Vagina (tissue), 2 donors: Measurements from ENCODE around the gene ULK2. TPM values are rescaled to one million over a fixed set of nuclear protein-coding genes. Genes with fewer than 3 reads are reported as not detected.
A peak's percentile ranks its signal among the peaks of the same experiment; 100 is the strongest.

Experiments
- DNase-seq, 2 donors: peaks; one replicate each; pipeline ENCODE4 v3.0.0-alpha.2; 2017; ENCODE audit errors: extremely low spot score in 2 of 2
- H3K27ac ChIP-seq: fragments of 200-600 bp; sonication (generic); one replicate; pipeline ENCODE4 v1.5.1; 2019
- H3K27me3 ChIP-seq: fragments of 200-600 bp; sonication (generic); one replicate; pipeline ENCODE4 v1.5.1; 2019
- H3K36me3 ChIP-seq, 2 donors: fragments of 200-600 bp; sonication (generic); one replicate each; pipeline ENCODE4 v1.5.1; 2017 to 2019
- H3K4me1 ChIP-seq: fragments of 200-600 bp; sonication (generic); one replicate; pipeline ENCODE4 v1.5.1; 2019
- H3K4me3 ChIP-seq, 2 donors: fragments of 200-600 bp; sonication (generic); 1 replicate in 1 of 2; 2 replicates in 1 of 2; pipeline ENCODE4 v1.5.1; 2016 to 2019
- H3K9me3 ChIP-seq: fragments of 200-600 bp; sonication (generic); one replicate; pipeline ENCODE4 v1.5.1; 2019
- POLR2A ChIP-seq, 2 donors: fragments of 450-650 bp; IDR thresholded peaks; one replicate each; pipeline ENCODE4 v1.6.1; 2017; ENCODE audit warnings: antibody characterized with exemption in 2 of 2, mild to moderate bottlenecking in 2 of 2, moderate library complexity in 2 of 2
- POLR2AphosphoS5 ChIP-seq, 2 donors: sonication (generic); formaldehyde crosslinking; IDR thresholded peaks; one replicate each; pipeline ENCODE4 v1.9.0; 2017; ENCODE audit warnings: antibody characterized with exemption in 2 of 2, mild to moderate bottlenecking in 2 of 2, low read depth in 1 of 2; ENCODE audit not compliant: insufficient read depth in 1 of 2
- intact Hi-C: fragments of 100-400 bp; cut with DNase I; formaldehyde crosslinking; loops from one replicate; pipeline ENCODE4 v1.15.1; 2023
- total RNA-seq: library from RNA; depleted of rRNA; stranded (reverse); fragments of >200 nt; gene quantifications from one replicate; pipeline ENCODE4 v1.2.3, GENCODE V29; 2016
- TF ChIP-seq, protein P1 (sequence below), 3 experiments: fragments of 450-650 bp in 2 of 3; fragments of 200-600 bp in 1 of 3; sonication (generic) in 1 of 3; IDR thresholded peaks; one replicate each; pipeline ENCODE4 v1.5.1; 2017 to 2019; ENCODE audit warnings: antibody characterized with exemption in 3 of 3, mild to moderate bottlenecking in 2 of 3, moderate library complexity in 2 of 3

Gene ULK2
- total RNA-seq, 1 donor from 2014 or later: 25.3 TPM

DNA sequence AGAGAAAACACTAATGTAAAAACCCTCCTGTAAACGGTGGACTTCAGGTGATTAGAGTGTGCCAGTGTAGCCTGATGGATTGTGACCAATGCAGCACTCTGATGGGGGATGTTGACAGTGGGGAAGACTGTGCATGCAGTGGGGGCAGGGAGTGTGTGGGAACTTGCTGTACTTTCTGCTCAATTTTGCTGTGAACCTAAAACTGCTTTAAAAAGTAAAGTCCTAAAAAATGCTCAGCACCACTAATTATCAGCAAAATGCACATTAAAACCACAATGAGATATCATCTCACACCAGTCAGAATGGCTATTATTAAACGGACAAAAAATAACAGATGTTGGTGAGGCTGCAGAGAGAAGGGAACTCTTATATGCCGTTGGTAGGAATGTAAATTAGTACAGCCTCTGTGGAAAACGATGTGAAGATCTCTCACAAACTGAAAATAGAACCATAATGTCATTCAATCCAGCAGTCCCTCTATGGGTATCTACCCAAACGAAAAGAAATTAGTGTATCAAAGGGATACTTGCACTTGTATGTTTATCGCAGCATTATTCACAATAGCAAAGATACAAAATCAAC is 9.7 kb upstream of the ULK2 start:
- no peak overlapping the region for H3K4me3 ChIP-seq
- TF ChIP-seq, protein P1, sequence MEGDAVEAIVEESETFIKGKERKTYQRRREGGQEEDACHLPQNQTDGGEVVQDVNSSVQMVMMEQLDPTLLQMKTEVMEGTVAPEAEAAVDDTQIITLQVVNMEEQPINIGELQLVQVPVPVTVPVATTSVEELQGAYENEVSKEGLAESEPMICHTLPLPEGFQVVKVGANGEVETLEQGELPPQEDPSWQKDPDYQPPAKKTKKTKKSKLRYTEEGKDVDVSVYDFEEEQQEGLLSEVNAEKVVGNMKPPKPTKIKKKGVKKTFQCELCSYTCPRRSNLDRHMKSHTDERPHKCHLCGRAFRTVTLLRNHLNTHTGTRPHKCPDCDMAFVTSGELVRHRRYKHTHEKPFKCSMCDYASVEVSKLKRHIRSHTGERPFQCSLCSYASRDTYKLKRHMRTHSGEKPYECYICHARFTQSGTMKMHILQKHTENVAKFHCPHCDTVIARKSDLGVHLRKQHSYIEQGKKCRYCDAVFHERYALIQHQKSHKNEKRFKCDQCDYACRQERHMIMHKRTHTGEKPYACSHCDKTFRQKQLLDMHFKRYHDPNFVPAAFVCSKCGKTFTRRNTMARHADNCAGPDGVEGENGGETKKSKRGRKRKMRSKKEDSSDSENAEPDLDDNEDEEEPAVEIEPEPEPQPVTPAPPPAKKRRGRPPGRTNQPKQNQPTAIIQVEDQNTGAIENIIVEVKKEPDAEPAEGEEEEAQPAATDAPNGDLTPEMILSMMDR (IDR thresholded peaks at IDR 0.05): no peak
- TF ChIP-seq POLR2AphosphoS5 (IDR thresholded peaks at IDR 0.05; ENCODE audit: insufficient read depth in 1 of 2, low read depth in 1 of 2) (no peak), POLR2A (IDR thresholded peaks at IDR 0.05) (no peak)
- H3K27me3 ChIP-seq: no peaks in the 10 kb centered on the region
- intact Hi-C loops: no loop called here
- DNase-seq: no peak
- no peaks in the 10 kb centered on the region for H3K36me3 ChIP-seq
- H3K4me1 ChIP-seq: no peaks in the 10 kb centered on the region
- no peaks in the 10 kb centered on the region for H3K9me3 ChIP-seq
- H3K27ac ChIP-seq: no peak overlapping the region

DNA sequence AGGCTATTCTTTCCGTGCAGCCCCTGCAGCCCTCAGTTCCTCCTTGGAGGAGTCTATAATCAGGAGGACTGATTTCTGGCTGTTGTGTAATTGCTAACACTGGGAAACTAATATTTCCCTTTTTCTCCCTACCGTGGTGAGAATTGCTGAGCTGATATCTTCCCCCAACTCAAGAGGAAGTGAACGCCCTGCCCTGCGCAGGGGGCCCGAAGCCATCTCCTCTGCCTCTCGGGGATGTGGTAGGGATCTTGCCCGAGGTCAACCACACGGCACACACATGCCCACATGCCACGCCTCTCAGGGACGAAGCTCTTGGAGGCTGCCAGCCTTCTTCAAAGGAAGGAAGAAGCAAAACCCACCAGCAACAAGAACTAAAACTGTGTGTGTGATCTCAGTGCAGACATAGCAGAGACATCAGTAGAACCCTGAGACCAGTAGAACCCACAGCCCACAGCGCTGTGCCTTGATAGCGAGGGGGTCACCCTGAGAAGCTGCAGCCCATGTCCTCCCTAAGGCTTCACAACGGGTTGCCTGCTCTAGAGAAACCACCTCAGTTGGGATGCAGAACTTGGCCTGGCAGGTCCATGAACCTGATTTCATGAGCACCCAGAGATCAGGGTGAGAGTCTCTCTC is 8.9 kb upstream of the ULK2 start:
- Histone ChIP-seq H3K9me3 (no peaks in the 10 kb centered on the region), H3K36me3 (no peaks in the 10 kb centered on the region), H3K4me1 (no peaks in the 10 kb centered on the region), H3K27ac (no peak overlapping the region), H3K27me3 (no peaks in the 10 kb centered on the region), H3K4me3 (no peak overlapping the region)
- intact Hi-C loops: no loop called here
- DNase-seq: no peak
- no peak for TF ChIP-seq POLR2A (IDR thresholded peaks at IDR 0.05)
- TF ChIP-seq, protein P1 (IDR thresholded peaks at IDR 0.05): no peak
- TF ChIP-seq POLR2AphosphoS5 (IDR thresholded peaks at IDR 0.05; ENCODE audit: insufficient read depth in 1 of 2, low read depth in 1 of 2): no peak

DNA sequence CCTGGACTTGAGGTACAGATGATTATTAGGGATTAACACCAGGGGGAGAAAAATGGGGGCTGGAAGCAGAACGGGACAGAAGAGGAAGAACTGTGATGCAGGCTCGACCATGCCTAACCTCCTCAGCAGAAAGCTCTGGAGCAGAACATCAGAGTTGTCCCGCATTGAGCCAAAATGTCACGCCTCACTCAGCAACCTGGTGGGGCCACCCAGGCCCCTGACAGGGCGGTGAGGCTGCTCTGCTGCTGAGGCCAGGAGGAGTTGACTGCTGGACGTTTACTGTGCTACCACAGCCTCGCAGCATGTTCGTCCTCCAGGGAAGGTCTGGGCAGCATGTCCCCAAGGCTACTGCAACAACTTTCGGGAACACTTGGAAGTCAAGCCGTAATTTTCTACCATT is 6.5 kb upstream of the ULK2 start:
- H3K4me1 ChIP-seq: no peaks in the 10 kb centered on the region
- no peaks in the 10 kb centered on the region for H3K9me3 ChIP-seq
- H3K4me3 ChIP-seq: no peak overlapping the region
- no peaks in the 10 kb centered on the region for H3K36me3 ChIP-seq
- no peak overlapping the region for H3K27ac ChIP-seq
- H3K27me3 ChIP-seq: no peaks in the 10 kb centered on the region
- DNase-seq: no peak
- intact Hi-C loops: no loop called here
- no peak for TF ChIP-seq POLR2A (IDR thresholded peaks at IDR 0.05)
- TF ChIP-seq POLR2AphosphoS5 (IDR thresholded peaks at IDR 0.05; ENCODE audit: insufficient read depth in 1 of 2, low read depth in 1 of 2): no peak
- TF ChIP-seq, protein P1 (IDR thresholded peaks at IDR 0.05): no peak

DNA sequence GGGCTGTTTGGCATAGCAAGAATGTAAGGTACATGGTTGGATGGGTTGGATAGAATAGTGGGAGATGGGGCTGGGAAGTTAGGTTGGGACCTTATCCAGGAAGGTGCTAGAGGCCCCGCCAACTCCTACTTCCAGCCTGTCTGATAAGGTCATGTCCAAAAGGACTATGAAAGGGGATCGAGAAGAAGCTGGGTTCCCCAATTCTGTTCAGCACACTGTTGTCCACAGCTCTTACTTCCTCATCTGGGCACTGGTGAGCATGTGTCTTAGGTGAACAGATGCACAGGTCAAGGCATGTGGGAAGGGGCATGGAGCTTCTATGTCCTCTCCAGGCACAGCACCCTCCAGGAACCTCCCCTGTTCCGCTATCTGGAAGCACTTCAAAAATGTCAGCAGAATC is 5.6 kb upstream of the ULK2 start:
- Histone ChIP-seq H3K36me3 (no peaks in the 10 kb centered on the region), H3K27ac (no peak overlapping the region), H3K4me1 (no peaks in the 10 kb centered on the region), H3K4me3 (no peak overlapping the region), H3K27me3 (no peaks in the 10 kb centered on the region), H3K9me3 (no peaks in the 10 kb centered on the region)
- intact Hi-C loops: no loop called here
- TF ChIP-seq POLR2A (IDR thresholded peaks at IDR 0.05): no peak
- TF ChIP-seq POLR2AphosphoS5 (IDR thresholded peaks at IDR 0.05; ENCODE audit: insufficient read depth in 1 of 2, low read depth in 1 of 2): no peak
- TF ChIP-seq, protein P1 (IDR thresholded peaks at IDR 0.05): no peak
- no peak for DNase-seq

DNA sequence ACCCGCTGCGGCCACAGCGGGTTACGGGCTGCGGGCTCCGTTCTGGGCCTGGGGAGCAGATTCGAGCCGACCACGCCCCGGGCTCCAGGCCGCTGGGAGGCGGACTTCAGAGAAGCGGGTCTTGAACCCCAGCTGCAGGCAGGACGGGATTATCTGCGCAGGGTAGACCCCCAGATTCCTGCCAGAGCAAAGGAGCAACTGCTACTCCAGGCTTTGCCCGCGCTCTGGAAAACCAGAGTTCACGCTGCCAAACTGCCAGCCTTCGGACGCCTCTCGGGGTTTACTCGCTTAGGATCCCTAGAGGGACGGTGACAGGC is 301 bp upstream of the ULK2 start:
- Histone ChIP-seq H3K4me1 (peaks cover 17% of the 10 kb centered on the region), H3K9me3 (no peaks in the 10 kb centered on the region), H3K27ac (peak overlapping the region; percentile 88), H3K27me3 (no peaks in the 10 kb centered on the region), H3K4me3 (peak overlapping the region; percentile 71 to 78), H3K36me3 (no peaks in the 10 kb centered on the region)
- intact Hi-C loops: no loop called here
- no peak for TF ChIP-seq POLR2A (IDR thresholded peaks at IDR 0.05)
- peak in 1 of 2 donors; percentile 5 for TF ChIP-seq POLR2AphosphoS5 (IDR thresholded peaks at IDR 0.05; ENCODE audit: insufficient read depth in 1 of 2, low read depth in 1 of 2)
- no peak for DNase-seq
